ENCODE measurements around the gene PNPLA8. TPM values are rescaled to one million over a fixed set of nuclear protein-coding genes. Genes with fewer than 3 reads are reported as not detected.

PNPLA8 gene
- total RNA-seq, 2 experiments from 2014 or later: 85.9 to 88.6 TPM

- Histone ChIP-seq H3K4me1 (ENCODE audit: insufficient read depth, low read length) (no peaks in the 10 kb centered on the region), H3K27ac (ENCODE audit: low read depth in 1 of 2, low read length in 2 of 2) (no peak overlapping the region), H3K36me3 (ENCODE audit: insufficient read depth, low read length) (no peaks in the 10 kb centered on the region), H3K4me3 (ENCODE audit: low read length) (no peak overlapping the region), H3K9me3 (ENCODE audit: control insufficient read depth in 1 of 2, insufficient read depth in 1 of 2, low read length in 2 of 2) (no peaks in the 10 kb centered on the region), H3K27me3 (ENCODE audit: control insufficient read depth in 1 of 2, insufficient read depth in 2 of 2, low read length in 2 of 2) (no peaks in the 10 kb centered on the region)
- ATAC-seq (ENCODE audit: poor library complexity): no peak
- H3K4me3 Mint-ChIP-seq: no peak overlapping the region
- POLR2A ChIA-PET: no interaction called here
- H3K27ac Mint-ChIP-seq: no peak overlapping the region
- H3K4me1 Mint-ChIP-seq (ENCODE audit: low read depth): peaks cover 3% of the 10 kb centered on the region
- no peaks in the 10 kb centered on the region for H3K9me3 Mint-ChIP-seq
- H3K27me3 Mint-ChIP-seq: peaks cover 32% of the 10 kb centered on the region
- TF ChIP-seq CTCF (IDR thresholded peaks at IDR 0.05): no peak
- no peak for DNase-seq
- intact Hi-C loops (cut with DNase I, micrococcal nuclease): no loop called here
- H3K36me3 Mint-ChIP-seq (ENCODE audit: low read depth): no peaks in the 10 kb centered on the region
- CTCF ChIA-PET: no interaction called here
Measured at GRCh38 chr7:108425714-108426275, 100.1 kb downstream of the PNPLA8 start.

GRCh38 chr7:108424013-108424412 lies 101.9 kb downstream of the PNPLA8 start:
- ChIA-PET CTCF (no interaction called here), POLR2A (no interaction called here)
- H3K4me1 Mint-ChIP-seq (ENCODE audit: low read depth): peaks cover 11% of the 10 kb centered on the region
- Histone ChIP-seq H3K36me3 (ENCODE audit: insufficient read depth, low read length) (no peaks in the 10 kb centered on the region), H3K4me3 (ENCODE audit: low read length) (no peak overlapping the region), H3K4me1 (ENCODE audit: insufficient read depth, low read length) (no peaks in the 10 kb centered on the region), H3K27me3 (ENCODE audit: control insufficient read depth in 1 of 2, insufficient read depth in 2 of 2, low read length in 2 of 2) (no peaks in the 10 kb centered on the region), H3K27ac (ENCODE audit: low read depth in 1 of 2, low read length in 2 of 2) (no peak overlapping the region), H3K9me3 (ENCODE audit: control insufficient read depth in 1 of 2, insufficient read depth in 1 of 2, low read length in 2 of 2) (no peaks in the 10 kb centered on the region)
- ATAC-seq (ENCODE audit: poor library complexity): no peak
- no peak overlapping the region for H3K4me3 Mint-ChIP-seq
- H3K9me3 Mint-ChIP-seq: no peaks in the 10 kb centered on the region
- peaks cover 27% of the 10 kb centered on the region for H3K27me3 Mint-ChIP-seq
- no peak for TF ChIP-seq CTCF (IDR thresholded peaks at IDR 0.05)
- intact Hi-C loops (cut with DNase I, micrococcal nuclease): no loop called here
- no peak for DNase-seq
- H3K27ac Mint-ChIP-seq: no peak overlapping the region
- H3K36me3 Mint-ChIP-seq (ENCODE audit: low read depth): no peaks in the 10 kb centered on the region

GRCh38 chr7:108423089-108423989 lies 102.6 kb downstream of the PNPLA8 start:
- Mint-ChIP-seq H3K36me3 (ENCODE audit: low read depth) (no peaks in the 10 kb centered on the region), H3K4me3 (no peak overlapping the region), H3K27me3 (peaks cover 33% of the 10 kb centered on the region), H3K27ac (no peak overlapping the region), H3K4me1 (ENCODE audit: low read depth) (peaks cover 14% of the 10 kb centered on the region), H3K9me3 (no peaks in the 10 kb centered on the region)
- TF ChIP-seq CTCF (IDR thresholded peaks at IDR 0.05): no peak
- H3K27me3 ChIP-seq (ENCODE audit: control insufficient read depth in 1 of 2, insufficient read depth in 2 of 2, low read length in 2 of 2): no peaks in the 10 kb centered on the region
- POLR2A ChIA-PET: no interaction called here
- CTCF ChIA-PET: no interaction called here
- H3K36me3 ChIP-seq (ENCODE audit: insufficient read depth, low read length): no peaks in the 10 kb centered on the region
- intact Hi-C loops (cut with DNase I, micrococcal nuclease): no loop called here
- no peak overlapping the region for H3K27ac ChIP-seq (ENCODE audit: low read depth in 1 of 2, low read length in 2 of 2)
- ATAC-seq (ENCODE audit: poor library complexity) (no peak), DNase-seq (no peak)
- no peak overlapping the region for H3K4me3 ChIP-seq (ENCODE audit: low read length)
- no peaks in the 10 kb centered on the region for H3K9me3 ChIP-seq (ENCODE audit: control insufficient read depth in 1 of 2, insufficient read depth in 1 of 2, low read length in 2 of 2)
- H3K4me1 ChIP-seq (ENCODE audit: insufficient read depth, low read length): no peaks in the 10 kb centered on the region
